Measurements from ENCODE around the gene EPS8L1.

Gene EPS8L1

GRCh38 chr19:55080968-55081769 is 5.5 kb downstream of the EPS8L1 start:
- peak; percentile 59 for DNase-seq

- DNase-seq = no peak
These were observed 6.0 kb downstream of the EPS8L1 start for GRCh38 chr19:55081770-55082019.

GRCh38 chr19:55082020-55082851 is 6.6 kb downstream of the EPS8L1 start:
- DNase-seq = no peak

GRCh38 chr19:55083004-55083850 is 7.6 kb downstream of the EPS8L1 start:
- no peak for DNase-seq

GRCh38 chr19:55084416-55084815 is 8.7 kb downstream of the EPS8L1 start:
- DNase-seq = no peak

GRCh38 chr19:55085923-55086715 is 10.4 kb downstream of the EPS8L1 start:
- DNase-seq = no peak

GRCh38 chr19:55086730-55087541 is 11.3 kb downstream of the EPS8L1 start:
- peak; percentile 82 for DNase-seq

- DNase-seq = no peak
These were observed 11.9 kb downstream of the EPS8L1 start for GRCh38 chr19:55087542-55087901.

GRCh38 chr19:55088021-55088451 is 12.4 kb downstream of the EPS8L1 start:
- DNase-seq = no peak

GRCh38 chr19:55088543-55089341 is 13.1 kb downstream of the EPS8L1 start:
- DNase-seq = peak; percentile 40

GRCh38 chr19:55089342-55089944 is 13.8 kb downstream of the EPS8L1 start:
- no peak for DNase-seq

GRCh38 chr19:55090564-55090963 is 14.9 kb downstream of the EPS8L1 start:
- no peak for DNase-seq

- no peak for DNase-seq
These were observed 15.6 kb downstream of the EPS8L1 start for GRCh38 chr19:55091126-55091910.

- DNase-seq = no peak
These were observed 16.3 kb downstream of the EPS8L1 start for GRCh38 chr19:55091955-55092354.

GRCh38 chr19:55092423-55093318 is 17.0 kb downstream of the EPS8L1 start:
- DNase-seq = no peak

GRCh38 chr19:55094456-55095259 is 19.0 kb downstream of the EPS8L1 start:
- DNase-seq = no peak

- DNase-seq = no peak
These were observed 19.8 kb downstream of the EPS8L1 start for GRCh38 chr19:55095260-55096060.

Measured in NCI-H526 treated with DMSO at 0.1 percent for 48 hours (cell line).